Activated naive CD4-positive, alpha-beta T cell treated with anti-CD3 and anti-CD28 coated beads for 36 hours (primary cell): ENCODE measurements around the gene CLDN10. TPM values are rescaled to one million over a fixed set of nuclear protein-coding genes. Genes with fewer than 3 reads are reported as not detected.
"Not testable (repeated sequence)": the region's sequence is repeated elsewhere in the genome, so short reads cannot be mapped to it uniquely, and the experiment has no call there.

Experiments
- CTCF ChIA-PET: fragments of 350-600 bp; sonication (Branson Sonifier 250); formaldehyde crosslinking; loops from one replicate; lab custom pipeline; 2021; ENCODE audit warnings: antibody characterized with exemption; lab: Charles Lee
- DNase-seq: peaks from one replicate; pipeline ENCODE4 v3.0.0-alpha.2; 2020
- H3K27ac Mint-ChIP-seq: one replicate; pipeline ENCODE4 v1.8.0; 2021; ENCODE audit warnings: mild to moderate bottlenecking, mixed read lengths
- H3K27me3 Mint-ChIP-seq: one replicate; pipeline ENCODE4 v1.8.0; 2021; ENCODE audit warnings: low read depth, mixed read lengths
- H3K36me3 Mint-ChIP-seq: one replicate; pipeline ENCODE4 v1.8.0; 2021; ENCODE audit warnings: low read depth, mixed read lengths
- H3K4me1 Mint-ChIP-seq: one replicate; pipeline ENCODE4 v1.8.0; 2021; ENCODE audit warnings: low read depth, mixed read lengths
- H3K4me3 Mint-ChIP-seq: one replicate; pipeline ENCODE4 v1.8.0; 2021; ENCODE audit warnings: mild to moderate bottlenecking, moderate library complexity, mixed read lengths
- H3K9me3 Mint-ChIP-seq: one replicate; pipeline ENCODE4 v1.8.0; 2021; ENCODE audit warnings: mixed read lengths
- intact Hi-C: fragments of 100-400 bp; cut with micrococcal nuclease; formaldehyde crosslinking; loops from one replicate; pipeline ENCODE4 v1.15.1; 2023
- total RNA-seq, 2 experiments: library from RNA; stranded (reverse); gene quantifications; one replicate each; pipeline ENCODE4 v1.2.3, GENCODE V29; 2021

Gene CLDN10
- total RNA-seq, 2 experiments from 2014 or later: not detected

GRCh38 chr13:95546919-95547318 is 5.6 kb upstream of the CLDN10 start:
- Mint-ChIP-seq H3K36me3 (no peaks in the 10 kb centered on the region), H3K27me3 (peaks cover 39% of the 10 kb centered on the region), H3K4me3 (no peak overlapping the region), H3K9me3 (no peaks in the 10 kb centered on the region), H3K4me1 (peaks cover 4% of the 10 kb centered on the region), H3K27ac (no peak overlapping the region)
- CTCF ChIA-PET: no interaction called here
- intact Hi-C loops: no loop called here
- no peak for DNase-seq

- Mint-ChIP-seq H3K4me3 (no peak overlapping the region), H3K9me3 (no peaks in the 10 kb centered on the region), H3K36me3 (no peaks in the 10 kb centered on the region), H3K27me3 (peaks cover 39% of the 10 kb centered on the region), H3K27ac (no peak overlapping the region), H3K4me1 (peaks cover 5% of the 10 kb centered on the region)
- CTCF ChIA-PET: interaction anchor here (0.6 to 1.2 kb wide), 2 partner anchors 11 to 18 kb away, joined by 3 to 4 read pairs; no protein-coding TSS in a partner anchor
- intact Hi-C loops: no loop called here
- no peak for DNase-seq
Measured at GRCh38 chr13:95547531-95548167, 4.9 kb upstream of the CLDN10 start.

DNA sequence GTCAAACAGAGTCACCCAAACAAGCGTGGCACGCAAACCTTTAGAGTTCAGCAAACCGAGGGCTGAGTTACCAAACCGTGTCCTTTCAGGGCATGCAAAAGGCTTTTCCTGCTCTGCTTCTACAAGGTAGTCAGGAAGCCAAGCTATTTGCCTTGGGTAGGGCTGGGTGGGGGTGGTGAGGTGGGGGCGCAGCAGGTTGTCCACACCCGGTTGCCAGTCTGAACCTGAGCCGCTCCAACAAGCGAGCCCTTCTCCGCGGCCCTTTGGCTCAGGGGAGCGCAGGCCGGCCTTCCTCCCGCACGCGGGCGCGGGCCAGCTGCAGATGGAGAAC is 347 bp upstream of the CLDN10 start:
- Mint-ChIP-seq H3K4me3 (no peak overlapping the region), H3K27ac (no peak overlapping the region), H3K9me3 (no peaks in the 10 kb centered on the region), H3K36me3 (no peaks in the 10 kb centered on the region), H3K4me1 (peaks cover 12% of the 10 kb centered on the region), H3K27me3 (peaks cover 58% of the 10 kb centered on the region)
- intact Hi-C loops: loop anchor here (5.0 kb wide), 2 partner anchors 280 to 360 kb away; no protein-coding TSS in a partner anchor
- DNase-seq: no peak
- CTCF ChIA-PET: no interaction called here

- CTCF ChIA-PET: no interaction called here
- no peak overlapping the region for H3K27ac Mint-ChIP-seq
- peak overlapping the region; percentile 32 for H3K4me3 Mint-ChIP-seq
- H3K36me3 Mint-ChIP-seq: no peaks in the 10 kb centered on the region
- DNase-seq: no peak
- H3K4me1 Mint-ChIP-seq: peaks cover 12% of the 10 kb centered on the region
- H3K9me3 Mint-ChIP-seq: no peaks in the 10 kb centered on the region
- peaks cover 54% of the 10 kb centered on the region for H3K27me3 Mint-ChIP-seq
- intact Hi-C loops: loop anchor here (5.0 kb wide), 2 partner anchors 279 to 361 kb away; no protein-coding TSS in a partner anchor
Measured at GRCh38 chr13:95553581-95554385, 1.3 kb downstream of the CLDN10 start.

GRCh38 chr13:95557013-95557412 is 4.5 kb downstream of the CLDN10 start:
- no peaks in the 10 kb centered on the region for H3K36me3 Mint-ChIP-seq
- CTCF ChIA-PET: interaction anchor here (0.8 kb wide), 1 partner anchor 19 kb away, joined by 3 read pairs; no protein-coding TSS in a partner anchor
- no peak overlapping the region for H3K4me3 Mint-ChIP-seq
- intact Hi-C loops: no loop called here
- no peak for DNase-seq
- no peak overlapping the region for H3K27ac Mint-ChIP-seq
- H3K27me3 Mint-ChIP-seq: peaks cover 32% of the 10 kb centered on the region
- no peaks in the 10 kb centered on the region for H3K9me3 Mint-ChIP-seq
- H3K4me1 Mint-ChIP-seq: peaks cover 7% of the 10 kb centered on the region

DNA sequence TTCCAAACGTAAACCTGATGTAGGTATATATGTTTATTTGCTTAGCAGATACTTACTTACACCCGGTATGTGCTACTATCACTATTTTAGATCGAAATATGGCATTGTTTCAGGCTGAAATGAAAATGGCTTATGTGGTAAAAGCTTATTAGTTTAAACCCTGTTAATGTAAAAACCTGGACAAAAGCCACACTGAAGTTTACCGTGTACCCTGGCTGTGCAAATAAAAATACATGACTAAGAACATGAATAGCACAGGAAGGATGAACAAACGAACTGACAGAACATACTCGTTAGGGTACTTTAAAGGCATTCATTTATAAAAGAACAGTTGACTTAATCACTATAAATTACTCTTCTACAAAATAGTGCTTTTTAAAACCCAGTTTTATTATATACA is 6.6 kb downstream of the CLDN10 start:
- no peaks in the 10 kb centered on the region for H3K36me3 Mint-ChIP-seq
- CTCF ChIA-PET: no interaction called here
- no peak overlapping the region for H3K4me3 Mint-ChIP-seq
- intact Hi-C loops: no loop called here
- DNase-seq: no peak
- H3K27ac Mint-ChIP-seq: no peak overlapping the region
- peaks cover 22% of the 10 kb centered on the region for H3K27me3 Mint-ChIP-seq
- no peaks in the 10 kb centered on the region for H3K4me1 Mint-ChIP-seq
- H3K9me3 Mint-ChIP-seq: no peaks in the 10 kb centered on the region

DNA sequence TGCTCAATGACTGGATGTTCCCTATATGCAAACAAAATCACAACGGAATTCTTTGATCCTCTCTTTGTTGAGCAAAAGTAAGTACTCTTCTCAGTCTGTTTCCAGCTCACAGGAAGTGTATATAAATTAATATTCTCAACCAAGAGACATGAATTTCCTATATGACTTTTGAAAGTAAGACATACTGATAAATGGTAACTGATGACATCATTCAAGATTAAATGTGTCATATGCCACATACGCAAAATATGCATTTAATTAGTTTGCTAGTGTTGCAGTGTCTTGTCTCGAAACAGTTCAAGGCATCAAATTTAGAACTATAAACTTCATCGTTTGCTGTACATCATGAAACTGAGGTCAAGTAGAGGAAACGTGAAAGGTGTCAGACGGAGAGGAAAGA is 7.9 kb downstream of the CLDN10 start:
- Mint-ChIP-seq H3K4me1 (no peaks in the 10 kb centered on the region), H3K9me3 (no peaks in the 10 kb centered on the region)
- intact Hi-C loops: no loop called here

GRCh38 chr13:95564091-95564490 is 11.6 kb downstream of the CLDN10 start:
- DNase-seq: no peak
- peaks cover 2% of the 10 kb centered on the region for H3K9me3 Mint-ChIP-seq
- H3K4me1 Mint-ChIP-seq: no peaks in the 10 kb centered on the region
- no peak overlapping the region for H3K27ac Mint-ChIP-seq
- intact Hi-C loops: no loop called here
- no peaks in the 10 kb centered on the region for H3K36me3 Mint-ChIP-seq
- CTCF ChIA-PET: interaction anchor here (0.7 kb wide), 1 partner anchor 27 kb away, joined by 4 read pairs; no protein-coding TSS in a partner anchor
- H3K4me3 Mint-ChIP-seq: no peak overlapping the region
- H3K27me3 Mint-ChIP-seq: peaks cover 18% of the 10 kb centered on the region

More for the DNA sequence above, 7.9 kb downstream of the CLDN10 start:
- DNase-seq: no peak
- Mint-ChIP-seq H3K27ac (no peak overlapping the region), H3K4me3 (no peak overlapping the region), H3K27me3 (peaks cover 14% of the 10 kb centered on the region), H3K36me3 (no peaks in the 10 kb centered on the region)
- CTCF ChIA-PET: no interaction called here

- Mint-ChIP-seq H3K27ac (no peak overlapping the region), H3K4me3 (no peak overlapping the region), H3K27me3 (peaks cover 17% of the 10 kb centered on the region), H3K4me1 (no peaks in the 10 kb centered on the region), H3K36me3 (no peaks in the 10 kb centered on the region), H3K9me3 (peaks cover 2% of the 10 kb centered on the region)
- CTCF ChIA-PET: interaction anchor here (0.7 kb wide), 1 partner anchor 28 kb away, joined by 4 read pairs; no protein-coding TSS in a partner anchor
- intact Hi-C loops: no loop called here
- no peak for DNase-seq
Measured at GRCh38 chr13:95564733-95565291, 12.3 kb downstream of the CLDN10 start.

DNA sequence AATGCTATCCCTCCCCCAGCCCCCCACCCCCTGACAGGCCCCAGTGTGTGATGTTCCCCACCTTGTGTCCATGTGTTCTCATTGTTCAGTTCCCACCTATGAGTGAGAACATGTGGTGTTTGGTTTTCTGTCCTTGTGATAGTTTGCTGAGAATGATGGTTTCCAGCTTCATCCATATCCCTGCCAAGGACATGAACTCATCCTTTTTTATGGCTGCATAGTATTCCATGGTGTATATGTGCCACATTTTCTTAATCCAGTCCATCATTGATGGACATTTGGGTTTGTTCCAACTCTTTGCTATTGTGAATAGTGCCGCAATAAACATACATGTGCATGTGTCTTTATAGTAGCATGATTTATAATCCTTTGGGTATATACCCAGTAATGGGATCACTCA is 13.2 kb downstream of the CLDN10 start:
- H3K4me3 Mint-ChIP-seq, CTCF ChIA-PET: not testable (repeated sequence)

DNA sequence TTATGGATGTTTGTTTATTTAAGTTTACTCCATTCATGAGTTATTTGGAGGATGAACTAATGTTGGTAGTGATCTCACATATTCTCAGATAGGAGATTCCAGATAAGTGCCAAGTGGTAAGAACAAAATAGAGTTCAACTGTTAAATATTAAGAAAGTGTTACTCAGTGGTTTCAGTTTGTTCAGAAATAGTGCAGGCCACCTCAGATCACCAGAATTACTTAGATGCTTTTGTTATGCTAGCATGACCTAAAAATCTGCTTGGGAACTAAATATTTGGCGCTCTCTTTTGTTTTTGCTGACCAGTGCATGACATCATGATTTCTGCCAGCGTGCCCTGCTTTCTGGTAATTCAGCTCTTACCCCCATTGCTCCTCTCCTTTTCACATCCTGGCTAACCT is 15.6 kb downstream of the CLDN10 start:
- CTCF ChIA-PET: no interaction called here
- no peak for DNase-seq
- Mint-ChIP-seq H3K4me1 (no peaks in the 10 kb centered on the region), H3K27me3 (peaks cover 26% of the 10 kb centered on the region), H3K36me3 (no peaks in the 10 kb centered on the region), H3K9me3 (peaks cover 2% of the 10 kb centered on the region), H3K27ac (no peak overlapping the region), H3K4me3 (no peak overlapping the region)
- intact Hi-C loops: no loop called here

More for the DNA sequence above, 13.2 kb downstream of the CLDN10 start:
- H3K9me3 Mint-ChIP-seq, H3K4me1 Mint-ChIP-seq, H3K27ac Mint-ChIP-seq, intact Hi-C loops, H3K36me3 Mint-ChIP-seq, DNase-seq: not testable (repeated sequence)
- peaks cover 24% of the 10 kb centered on the region for H3K27me3 Mint-ChIP-seq

DNA sequence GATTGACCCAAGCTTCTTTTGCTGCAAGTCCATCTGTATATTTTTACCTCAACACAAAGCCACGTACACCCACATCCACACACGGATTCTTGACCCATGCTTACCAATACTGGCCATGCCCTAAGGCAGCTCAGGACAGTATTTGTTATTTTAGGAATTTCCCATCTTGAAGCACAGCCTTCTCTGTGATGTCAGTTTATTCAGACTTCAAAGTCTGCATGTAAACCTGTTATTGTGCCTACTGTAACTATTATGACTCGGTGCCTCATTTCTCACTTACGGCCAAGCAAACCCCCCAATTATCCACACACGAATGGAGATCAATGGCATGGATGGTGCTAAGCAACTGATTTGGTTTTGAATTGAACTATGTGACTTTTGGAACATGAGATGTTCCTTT is 17.5 kb downstream of the CLDN10 start:
- Mint-ChIP-seq H3K4me3 (no peak overlapping the region), H3K27ac (no peak overlapping the region), H3K4me1 (no peaks in the 10 kb centered on the region), H3K27me3 (peaks cover 31% of the 10 kb centered on the region), H3K36me3 (no peaks in the 10 kb centered on the region), H3K9me3 (peaks cover 2% of the 10 kb centered on the region)
- intact Hi-C loops: no loop called here
- CTCF ChIA-PET: no interaction called here
- no peak for DNase-seq
